Loucy (cell line): ENCODE results near the gene NPW.

ENCODE experiments used
- H2AFZ ChIP-seq: fragments of 200-600 bp; sonication (generic); 2 replicates; pipeline ENCODE4 v1.6.0; 2016; ENCODE audit warnings: antibody characterized with exemption, mild to moderate bottlenecking, low read length, moderate library complexity
- H3F3A ChIP-seq: fragments of 200-600 bp; 2 replicates; pipeline ENCODE4 v1.6.0; 2016; ENCODE audit warnings: antibody characterized with exemption, low read depth, mild to moderate bottlenecking
- H3K27me3 ChIP-seq: fragments of 200-600 bp; sonication (generic); 2 replicates; pipeline ENCODE4 v1.6.1; 2014; ENCODE audit warnings: low read length, mild to moderate bottlenecking; ENCODE audit not compliant: insufficient read depth, poor library complexity, severe bottlenecking
- H3K36me3 ChIP-seq: fragments of 200-600 bp; sonication (generic); 2 replicates; pipeline ENCODE4 v1.6.1; 2016; ENCODE audit warnings: low read length; ENCODE audit not compliant: insufficient read depth
- H3K4me1 ChIP-seq: fragments of 200-600 bp; sonication (generic); 2 replicates; pipeline ENCODE4 v1.5.1; 2014; ENCODE audit warnings: low read length, mild to moderate bottlenecking; ENCODE audit not compliant: insufficient read depth, poor library complexity, severe bottlenecking
- H3K4me2 ChIP-seq: fragments of 200-600 bp; sonication (generic); 2 replicates; pipeline ENCODE4 v1.6.0; 2014; ENCODE audit warnings: antibody characterized with exemption, low read length, low read depth, mild to moderate bottlenecking; ENCODE audit not compliant: poor library complexity, severe bottlenecking
- H3K4me3 ChIP-seq: fragments of 200-600 bp; sonication (generic); 2 replicates; pipeline ENCODE4 v1.5.1; 2014; ENCODE audit warnings: low read length, mild to moderate bottlenecking, mixed read lengths; ENCODE audit not compliant: poor library complexity, severe bottlenecking
- H3K79me2 ChIP-seq: fragments of 200-600 bp; sonication (generic); 2 replicates; pipeline ENCODE4 v1.6.1; 2014; ENCODE audit warnings: low read length; ENCODE audit not compliant: insufficient read depth
- H3K9ac ChIP-seq: fragments of 200-600 bp; sonication (generic); 2 replicates; pipeline ENCODE4 v1.6.0; 2014; ENCODE audit warnings: mild to moderate bottlenecking, low read depth, low read length, moderate library complexity; ENCODE audit not compliant: poor library complexity, severe bottlenecking
- H3K9me2 ChIP-seq: fragments of 200-600 bp; sonication (generic); replicated peaks from 2 replicates; pipeline ENCODE4 v1.6.1; 2016; ENCODE audit warnings: low read depth, low read length, mixed read lengths
- H3K9me3 ChIP-seq: fragments of 200-600 bp; sonication (generic); 2 replicates; pipeline ENCODE4 v1.6.1; 2014; ENCODE audit warnings: mild to moderate bottlenecking, antibody characterized with exemption, low read length, low read depth; ENCODE audit not compliant: insufficient read depth
- H4K20me1 ChIP-seq: fragments of 200-600 bp; sonication (generic); 2 replicates; pipeline ENCODE4 v1.6.0; 2014; ENCODE audit warnings: antibody characterized with exemption, low read length, mild to moderate bottlenecking; ENCODE audit not compliant: insufficient read depth, poor library complexity, severe bottlenecking
- EZH2phosphoT487 ChIP-seq: fragments of 200-600 bp; IDR thresholded peaks from 2 replicates; pipeline ENCODE4 v1.6.1; 2018; ENCODE audit warnings: antibody characterized with exemption, mild to moderate bottlenecking, moderate library complexity, borderline replicate concordance
- TF ChIP-seq, protein P1 (sequence below): fragments of 200-600 bp; sonication (generic); conservative IDR thresholded peaks from 2 replicates; pipeline ENCODE4 v1.5.1; 2014; ENCODE audit warnings: mild to moderate bottlenecking, antibody characterized with exemption, low read length

NPW gene

GRCh38 chr16:2003827-2004641 lies 15.6 kb upstream of the NPW start:
- Histone ChIP-seq H3K4me2 (no peak overlapping the region), H3K27me3 (no peaks in the 10 kb centered on the region), H3K9me3 (no peaks in the 10 kb centered on the region), H3K4me1 (peaks cover 4% of the 10 kb centered on the region), H3K36me3 (peaks cover 28% of the 10 kb centered on the region; the same call in 1 of the 2 replicates), H3K9ac (no peak overlapping the region), H3F3A (no peaks in the 10 kb centered on the region), H4K20me1 (peaks cover 21% of the 10 kb centered on the region), H3K9me2 (no peaks in the 10 kb centered on the region), H2AFZ (no peak overlapping the region), H3K4me3 (no peak overlapping the region), H3K79me2 (peaks cover 51% of the 10 kb centered on the region)
- no peak for TF ChIP-seq EZH2phosphoT487
- TF ChIP-seq, protein P1, sequence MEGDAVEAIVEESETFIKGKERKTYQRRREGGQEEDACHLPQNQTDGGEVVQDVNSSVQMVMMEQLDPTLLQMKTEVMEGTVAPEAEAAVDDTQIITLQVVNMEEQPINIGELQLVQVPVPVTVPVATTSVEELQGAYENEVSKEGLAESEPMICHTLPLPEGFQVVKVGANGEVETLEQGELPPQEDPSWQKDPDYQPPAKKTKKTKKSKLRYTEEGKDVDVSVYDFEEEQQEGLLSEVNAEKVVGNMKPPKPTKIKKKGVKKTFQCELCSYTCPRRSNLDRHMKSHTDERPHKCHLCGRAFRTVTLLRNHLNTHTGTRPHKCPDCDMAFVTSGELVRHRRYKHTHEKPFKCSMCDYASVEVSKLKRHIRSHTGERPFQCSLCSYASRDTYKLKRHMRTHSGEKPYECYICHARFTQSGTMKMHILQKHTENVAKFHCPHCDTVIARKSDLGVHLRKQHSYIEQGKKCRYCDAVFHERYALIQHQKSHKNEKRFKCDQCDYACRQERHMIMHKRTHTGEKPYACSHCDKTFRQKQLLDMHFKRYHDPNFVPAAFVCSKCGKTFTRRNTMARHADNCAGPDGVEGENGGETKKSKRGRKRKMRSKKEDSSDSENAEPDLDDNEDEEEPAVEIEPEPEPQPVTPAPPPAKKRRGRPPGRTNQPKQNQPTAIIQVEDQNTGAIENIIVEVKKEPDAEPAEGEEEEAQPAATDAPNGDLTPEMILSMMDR, result peak; percentile 70

GRCh38 chr16:2004795-2005517 lies 14.6 kb upstream of the NPW start:
- peaks cover 55% of the 10 kb centered on the region for H3K79me2 ChIP-seq
- no peak overlapping the region for H3K4me2 ChIP-seq
- no peaks in the 10 kb centered on the region for H3K27me3 ChIP-seq
- no peaks in the 10 kb centered on the region for H3K9me3 ChIP-seq
- no peak overlapping the region for H3K4me3 ChIP-seq
- peaks cover 4% of the 10 kb centered on the region for H3K4me1 ChIP-seq
- H3K9me2 ChIP-seq, result no peaks in the 10 kb centered on the region
- H2AFZ ChIP-seq, result no peak overlapping the region
- H4K20me1 ChIP-seq, result peaks cover 21% of the 10 kb centered on the region
- no peak for TF ChIP-seq EZH2phosphoT487
- TF ChIP-seq, protein P1, result no peak
- peaks cover 26% of the 10 kb centered on the region; the same call in 1 of the 2 replicates for H3K36me3 ChIP-seq
- no peak overlapping the region for H3K9ac ChIP-seq
- H3F3A ChIP-seq, result no peaks in the 10 kb centered on the region

- peaks cover 55% of the 10 kb centered on the region for H3K79me2 ChIP-seq
- peak overlapping the region; percentile 95 for H3K4me2 ChIP-seq
- H4K20me1 ChIP-seq, result peaks cover 21% of the 10 kb centered on the region
- no peak overlapping the region for H3K4me3 ChIP-seq
- H3K9me3 ChIP-seq, result no peaks in the 10 kb centered on the region
- no peaks in the 10 kb centered on the region for H3K27me3 ChIP-seq
- TF ChIP-seq, protein P1, result no peak
- TF ChIP-seq EZH2phosphoT487, result no peak
- H2AFZ ChIP-seq, result no peak overlapping the region
- H3K9me2 ChIP-seq, result no peaks in the 10 kb centered on the region
- H3F3A ChIP-seq, result no peaks in the 10 kb centered on the region
- H3K9ac ChIP-seq, result peak overlapping the region; percentile 17
- H3K36me3 ChIP-seq, result peaks cover 25% of the 10 kb centered on the region; the same call in 1 of the 2 replicates
- peaks cover 10% of the 10 kb centered on the region for H3K4me1 ChIP-seq
Measured at GRCh38 chr16:2005646-2006045, 13.9 kb upstream of the NPW start.
